Dedifferentiated amniotic fluid mesenchymal stem cell (primary cell): ENCODE results near the gene RPS6KA1.

Source experiments
- DNase-seq: peaks from one replicate; pipeline ENCODE4 v3.0.0-alpha.2; 2016; ENCODE audit errors: extremely low spot score

The RPS6KA1 gene

DNA sequence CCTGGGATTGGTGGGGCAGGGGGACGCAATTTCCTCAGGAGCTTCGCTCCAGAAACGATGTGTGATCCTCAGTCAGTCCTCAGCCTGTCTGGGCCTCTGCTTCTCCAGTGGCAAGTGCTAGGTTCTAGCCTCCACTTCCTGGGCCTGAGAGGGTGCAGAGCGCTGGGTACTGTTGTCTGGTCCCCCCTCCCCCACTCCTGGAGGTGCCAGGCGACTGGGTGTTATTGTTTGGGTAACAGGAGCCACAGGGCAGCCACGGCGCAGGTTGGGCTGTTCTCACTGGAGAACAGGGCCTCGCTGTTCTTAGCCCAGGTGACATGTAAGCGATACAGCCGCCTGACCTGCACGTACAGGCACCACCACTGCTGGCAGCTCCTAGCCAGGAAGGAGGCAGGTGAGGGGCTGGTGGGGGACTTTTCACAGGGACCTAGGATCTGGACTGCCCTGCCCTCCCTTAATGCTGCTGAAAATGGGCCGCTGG, 2.1 kb downstream of the RPS6KA1 start:
- DNase-seq = no peak

DNA sequence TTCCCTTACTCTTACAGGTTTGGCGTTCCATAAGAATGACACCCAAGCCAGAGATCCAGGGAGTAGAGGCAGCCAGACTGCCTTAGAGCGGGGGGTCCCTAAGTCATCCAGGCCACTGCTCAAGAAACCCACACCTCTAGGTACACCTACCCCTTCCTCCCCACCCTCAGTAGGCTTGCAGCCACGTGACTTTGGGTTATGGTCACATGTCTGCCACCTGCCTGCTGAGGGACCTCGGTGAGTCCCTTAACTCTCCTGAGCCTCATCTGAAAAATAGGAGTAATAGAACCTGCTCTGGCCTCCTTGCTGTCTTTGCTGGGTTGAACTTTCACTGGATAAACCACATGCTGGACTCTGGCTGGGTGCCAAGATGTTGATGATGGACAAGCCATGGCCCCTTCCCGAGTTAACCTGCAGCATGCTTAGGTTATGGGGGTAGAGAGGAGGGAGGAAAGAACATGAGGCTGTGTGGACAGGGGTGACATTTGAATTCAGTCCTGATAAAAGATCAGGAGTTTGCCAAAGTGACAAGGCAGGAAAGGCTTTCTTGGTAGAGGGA, 4.5 kb downstream of the RPS6KA1 start:
- no peak for DNase-seq

DNA sequence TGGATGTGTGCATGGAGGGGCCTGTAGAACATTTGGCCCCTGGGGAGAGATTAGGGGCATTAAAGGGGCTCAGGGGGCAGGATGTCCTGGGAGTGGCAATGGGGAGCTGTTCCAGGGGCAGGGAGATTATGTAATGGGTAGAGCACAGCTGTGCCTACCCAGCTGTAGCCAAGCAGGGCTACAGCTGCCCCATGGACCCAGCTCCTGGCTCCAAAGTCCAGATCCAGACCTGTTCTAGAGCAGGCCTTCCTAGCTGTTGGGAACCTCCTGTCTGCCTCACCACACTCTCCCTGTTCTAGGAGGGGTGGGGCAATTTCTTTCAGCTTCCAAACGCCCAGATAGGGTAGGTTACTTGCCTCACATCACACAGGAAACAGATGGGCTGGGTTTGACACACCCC, 5.6 kb downstream of the RPS6KA1 start:
- DNase-seq = no peak

DNA sequence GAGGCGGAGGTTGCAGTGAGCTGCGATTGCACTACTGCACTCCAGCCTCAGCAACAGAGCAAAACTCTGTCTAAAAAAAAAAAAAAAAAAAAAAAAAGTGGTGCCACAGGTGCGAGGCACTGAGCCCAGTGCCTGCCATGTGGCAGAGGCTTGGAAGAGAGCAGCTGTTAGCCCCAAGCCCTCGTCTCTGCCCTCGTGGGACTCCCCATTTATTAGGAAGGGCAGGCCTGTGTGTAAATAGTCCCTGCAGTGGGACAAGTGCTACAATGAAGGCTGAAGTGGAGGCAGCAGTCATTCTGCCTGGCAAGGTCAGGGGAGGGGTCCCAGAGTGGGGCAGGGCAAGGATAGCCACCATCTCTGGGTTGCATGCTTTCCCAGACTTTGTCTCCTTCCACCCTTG, 6.5 kb downstream of the RPS6KA1 start:
- DNase-seq = no peak

DNA sequence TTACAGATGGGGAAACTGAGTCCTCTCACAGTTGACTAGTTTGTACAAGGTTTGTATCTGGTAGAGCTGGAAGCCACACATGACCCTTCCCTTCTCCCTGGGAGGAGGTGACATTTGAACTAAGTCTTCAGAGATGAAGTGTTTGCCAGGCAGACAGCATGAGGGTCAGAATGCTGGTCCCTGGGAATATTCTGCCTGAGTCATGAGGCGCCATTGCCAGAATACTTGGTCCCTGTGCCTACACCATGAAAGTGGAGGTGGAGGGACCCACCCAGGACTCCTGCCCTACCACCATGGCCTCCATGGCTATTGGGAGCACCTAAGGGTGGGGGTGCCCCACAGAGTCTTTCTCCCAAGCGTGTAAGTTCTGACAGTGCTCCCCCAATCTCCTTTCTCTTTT, 7.0 kb downstream of the RPS6KA1 start:
- no peak for DNase-seq

DNA sequence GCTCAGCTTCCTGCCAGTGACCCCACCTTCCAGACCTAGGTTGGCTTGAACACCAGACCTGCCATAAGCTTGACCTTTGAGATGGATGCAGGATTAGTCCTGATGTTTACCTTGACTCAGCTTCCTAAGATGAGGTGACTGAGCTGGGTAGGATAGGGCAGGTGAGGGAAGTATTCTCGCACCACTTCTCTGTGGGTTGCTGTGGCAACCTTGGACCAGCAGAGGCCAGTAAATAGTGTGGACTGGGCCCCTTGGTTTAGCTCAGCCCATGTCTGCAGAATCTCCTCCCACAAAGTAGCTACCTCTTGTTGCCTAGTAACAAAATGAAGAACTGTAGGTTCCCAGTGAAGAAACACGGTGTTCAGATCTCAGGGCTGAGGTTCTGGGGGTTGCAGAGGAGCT, 8.4 kb downstream of the RPS6KA1 start:
- no peak for DNase-seq

DNA sequence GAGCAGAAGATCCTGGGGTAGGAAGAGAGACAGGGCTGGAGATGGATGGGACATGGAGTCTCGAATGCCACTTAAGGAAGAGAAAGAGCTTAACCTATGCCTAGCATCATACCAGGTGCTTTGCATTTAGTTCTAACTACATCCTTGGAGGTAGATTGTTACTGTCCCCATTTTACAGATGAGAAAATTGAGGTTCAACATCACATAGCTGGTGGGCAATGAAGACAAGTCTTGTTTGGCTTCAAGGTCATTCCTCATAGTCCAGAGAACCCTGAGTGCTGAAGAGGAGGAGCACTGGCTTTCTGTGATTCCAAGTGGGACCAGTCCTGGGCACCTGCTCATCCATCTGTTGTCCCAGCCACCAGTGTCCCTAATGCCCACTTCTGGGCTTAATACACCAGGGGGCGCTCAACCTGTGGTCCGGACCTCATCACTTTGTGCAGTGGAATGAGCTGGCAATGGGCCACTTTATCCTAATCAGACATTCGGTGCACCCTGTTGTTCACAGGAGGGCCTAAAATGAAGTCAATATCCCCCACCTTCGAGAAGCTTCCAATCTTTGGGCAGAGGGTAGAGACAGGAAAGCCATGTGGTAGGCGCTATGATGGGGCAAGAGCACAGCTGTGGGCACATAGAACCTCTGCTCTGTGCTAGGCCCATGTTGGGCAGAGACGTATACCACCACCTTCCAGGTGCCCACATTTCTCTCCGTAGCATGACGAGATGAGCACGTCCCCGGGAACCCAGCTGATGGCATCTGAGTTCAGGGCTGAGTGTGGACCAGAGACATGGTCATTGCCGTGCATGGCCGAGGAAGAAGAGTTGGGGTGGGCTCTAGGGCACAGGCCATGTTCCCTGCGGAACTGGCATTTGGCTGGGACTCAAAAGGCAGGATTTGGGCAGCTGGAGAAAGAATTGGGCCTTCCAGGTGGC, 9.2 kb downstream of the RPS6KA1 start:
- DNase-seq = no peak

DNA sequence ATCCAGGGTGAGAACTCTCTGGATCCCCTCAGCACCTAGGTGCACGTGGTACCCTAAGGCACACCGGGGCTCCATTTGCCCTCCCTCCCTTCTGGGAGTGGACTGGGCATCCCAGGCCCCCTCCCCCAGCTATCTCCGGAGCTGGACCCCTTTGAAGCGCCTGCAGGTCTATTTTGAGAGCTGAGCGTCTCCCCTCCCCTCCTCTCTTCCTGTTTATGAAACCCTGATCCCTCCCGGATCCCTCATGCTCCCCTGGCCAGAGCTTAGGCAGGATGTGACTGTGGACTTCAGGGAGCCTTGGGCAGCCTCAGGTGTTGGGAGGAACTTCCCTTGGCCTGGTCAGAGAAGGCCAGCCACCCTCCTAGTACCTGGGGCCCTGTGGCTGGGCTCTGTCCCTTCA, 10.2 kb downstream of the RPS6KA1 start:
- no peak for DNase-seq

DNA sequence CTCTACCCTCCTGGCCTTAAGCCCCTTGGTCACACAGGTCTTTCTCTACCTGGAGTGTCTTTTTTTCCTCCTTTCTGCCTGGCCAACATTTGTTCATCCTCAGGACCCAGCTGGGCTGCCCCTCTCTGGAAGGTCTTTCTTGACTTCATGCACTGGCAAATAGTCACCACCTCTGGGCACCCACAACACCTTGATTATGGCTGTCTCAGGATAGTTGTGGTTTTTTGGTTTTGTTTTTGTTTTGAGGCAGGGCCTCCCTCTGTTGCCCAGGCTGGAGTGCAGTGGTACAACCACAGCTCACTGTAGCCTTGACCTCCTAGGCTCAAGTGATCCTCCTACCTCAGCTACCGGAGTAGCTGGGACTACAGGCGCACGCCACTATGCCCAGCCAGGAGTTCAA, 10.8 kb downstream of the RPS6KA1 start:
- no peak for DNase-seq

DNA sequence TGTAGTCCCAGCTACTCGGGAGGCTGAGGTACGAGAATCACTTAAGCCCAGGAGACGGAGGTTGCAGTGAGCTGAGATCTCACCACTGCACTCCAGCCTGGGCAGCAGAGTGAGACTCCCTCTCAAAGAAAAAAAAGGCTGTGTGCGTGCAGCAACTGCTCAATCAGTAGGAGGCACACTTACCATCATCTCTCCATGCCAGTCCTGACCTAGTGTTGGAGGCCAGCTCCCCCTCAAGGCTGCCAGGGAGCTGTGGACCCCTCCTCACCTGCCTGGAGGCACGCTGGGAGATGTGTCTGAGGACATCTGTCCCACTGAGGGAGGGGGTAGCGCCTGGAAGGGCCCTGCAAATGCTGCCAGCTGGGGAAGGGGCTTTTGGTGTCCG, 11.9 kb downstream of the RPS6KA1 start:
- DNase-seq = no peak

DNA sequence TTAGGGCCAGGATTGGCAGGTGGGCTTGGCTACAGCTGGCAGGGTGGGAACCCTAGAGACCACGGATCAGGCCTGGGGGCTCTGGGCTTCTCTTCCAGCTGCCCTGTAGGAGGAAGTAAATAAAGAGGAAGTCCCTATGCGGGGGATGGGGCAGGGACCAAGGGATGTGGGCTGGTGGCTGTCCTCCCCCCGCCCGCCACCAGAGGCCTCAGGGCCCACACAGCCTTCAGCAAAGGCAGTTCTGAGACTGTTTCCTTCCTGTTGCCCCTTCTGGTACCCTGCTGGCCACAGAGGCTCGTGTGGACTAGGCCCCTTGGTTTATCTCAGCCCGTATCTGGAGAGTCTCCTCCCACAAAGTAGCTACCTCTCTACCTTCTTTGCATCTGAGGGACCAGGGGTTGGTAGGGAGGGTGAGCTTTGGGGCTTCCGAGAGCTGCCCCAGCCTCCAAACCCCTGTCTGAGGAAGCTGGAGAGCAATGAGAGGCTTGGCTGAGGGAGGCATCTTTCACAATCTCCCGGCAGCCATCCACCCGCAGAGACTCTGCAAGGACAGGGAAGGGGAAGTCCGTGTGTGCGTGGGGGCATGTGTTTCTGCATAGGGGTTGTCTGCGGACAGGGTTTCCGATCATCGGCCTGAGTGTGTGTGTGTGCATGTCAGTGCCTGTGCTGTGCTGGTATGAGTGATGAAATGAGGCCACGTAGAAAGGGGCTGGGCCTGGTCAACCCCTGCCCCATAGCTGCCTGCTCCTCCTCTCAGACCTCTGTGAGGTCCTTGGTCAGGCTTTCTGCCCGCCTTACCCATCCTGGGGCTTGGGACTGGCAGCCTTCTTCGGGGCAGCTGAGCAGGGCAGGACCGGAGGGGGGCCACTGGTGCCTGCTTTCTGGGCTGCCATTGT, 12.5 kb downstream of the RPS6KA1 start:
- DNase-seq = no peak

DNA sequence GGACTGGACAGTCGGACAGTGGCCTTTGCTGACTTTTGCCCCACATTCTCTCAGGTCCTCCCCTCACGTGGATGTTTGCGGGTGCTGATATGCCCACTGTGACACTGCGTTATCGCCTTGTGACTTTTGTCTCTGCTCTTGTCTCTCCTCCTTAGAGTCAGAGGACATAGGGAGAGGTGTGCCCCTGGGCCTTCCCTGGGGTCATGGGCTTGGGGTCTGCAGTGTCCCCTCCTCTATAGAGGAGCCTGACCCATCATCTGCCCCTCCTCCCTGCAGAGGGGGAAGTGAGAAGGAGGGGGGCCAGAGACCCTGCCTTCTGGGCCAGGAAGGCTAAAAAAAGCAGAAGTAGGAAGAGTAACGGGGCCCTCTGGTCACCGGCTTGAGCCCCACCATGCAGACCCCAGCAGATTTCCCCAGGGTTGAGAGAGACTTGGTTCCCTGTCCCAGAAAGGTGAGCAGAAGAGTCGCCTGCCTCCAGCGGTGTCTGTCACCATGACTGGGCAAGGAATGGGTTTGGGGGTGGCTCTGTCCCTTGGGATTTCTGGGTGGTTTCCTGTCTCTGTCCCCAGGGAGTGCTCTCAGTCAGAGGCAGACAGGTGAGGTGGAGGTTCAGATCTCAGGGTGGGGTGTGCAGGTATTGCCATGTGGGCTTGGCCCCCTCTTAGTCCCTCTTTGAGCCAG, 13.3 kb downstream of the RPS6KA1 start:
- DNase-seq = no peak

DNA sequence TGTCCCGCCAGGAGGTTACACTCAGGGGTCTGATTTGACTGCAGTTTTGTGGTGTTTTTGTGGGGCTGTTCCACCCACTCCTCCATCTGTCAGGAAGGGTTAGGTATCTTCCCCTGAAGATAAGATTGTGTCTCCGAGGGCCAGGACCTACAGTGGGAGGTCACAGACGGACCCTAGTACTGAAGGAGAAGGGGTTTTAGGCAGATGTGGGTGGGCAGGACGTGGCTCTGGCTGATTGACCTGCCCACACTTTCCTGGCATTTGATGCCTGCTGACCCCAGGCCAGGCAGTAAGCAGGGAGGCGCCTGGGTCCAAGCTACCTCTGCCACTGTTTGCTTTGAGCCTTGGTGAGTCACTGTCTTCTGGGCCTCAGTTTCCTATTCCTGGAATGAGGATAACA, 13.9 kb downstream of the RPS6KA1 start:
- no peak for DNase-seq

DNA sequence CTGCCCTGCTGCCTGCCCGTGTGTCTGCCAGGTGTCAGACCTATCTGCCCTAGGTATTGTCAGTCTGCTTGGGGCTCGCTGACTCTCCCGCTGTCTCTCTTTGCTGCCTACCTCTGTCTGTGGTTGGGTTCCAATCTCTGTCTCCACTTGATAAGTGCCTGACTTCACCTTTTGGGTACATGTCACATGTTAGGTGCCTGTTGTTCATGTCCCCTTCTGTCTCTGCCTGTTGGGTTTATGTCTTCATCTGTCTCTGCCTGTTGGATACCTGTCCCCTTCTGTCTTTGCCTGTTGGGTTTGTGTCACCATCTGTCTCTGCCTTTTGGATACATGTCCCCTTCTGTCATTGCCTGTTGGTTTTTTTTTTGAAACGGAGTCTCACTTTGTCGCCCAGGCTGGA, 14.6 kb downstream of the RPS6KA1 start:
- no peak for DNase-seq

DNA sequence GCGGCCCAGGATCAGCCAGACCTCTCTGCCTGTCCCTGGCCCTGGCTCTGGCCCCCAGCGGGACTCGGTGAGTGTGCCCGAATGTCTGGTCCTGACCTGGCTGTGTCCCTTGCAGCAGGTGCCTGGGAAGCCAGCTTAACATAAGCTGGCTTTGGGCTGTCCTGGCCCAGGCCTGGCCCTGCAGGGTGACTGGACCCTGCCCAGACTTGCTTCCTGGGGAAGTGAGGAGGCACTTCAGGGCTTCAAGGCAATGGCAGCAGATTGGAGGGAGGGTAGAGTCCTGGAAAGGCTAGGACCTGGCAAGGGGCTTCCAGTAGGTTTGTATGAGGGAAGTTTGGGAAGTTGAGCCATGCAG, 16.4 kb downstream of the RPS6KA1 start:
- no peak for DNase-seq

DNA sequence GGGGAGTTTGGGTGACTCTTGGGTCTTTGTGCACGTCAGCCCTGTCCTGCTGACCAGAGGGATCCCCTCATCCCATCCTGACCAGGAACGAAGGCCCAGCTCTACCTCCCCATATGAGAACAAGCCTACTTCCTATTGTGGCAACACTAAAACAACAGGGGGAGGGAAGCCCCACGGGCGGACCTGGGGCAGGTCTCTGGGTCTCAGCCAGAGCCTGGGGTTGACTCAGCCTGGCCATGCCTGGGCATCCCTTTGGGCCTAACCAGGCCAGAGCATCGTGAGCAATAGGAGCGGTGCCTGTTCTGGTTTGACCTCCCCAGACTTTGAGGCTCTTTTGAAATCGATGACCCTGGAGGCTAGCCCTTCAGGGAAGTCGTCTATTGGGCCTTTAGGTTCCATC, 16.8 kb downstream of the RPS6KA1 start:
- no peak for DNase-seq

DNA sequence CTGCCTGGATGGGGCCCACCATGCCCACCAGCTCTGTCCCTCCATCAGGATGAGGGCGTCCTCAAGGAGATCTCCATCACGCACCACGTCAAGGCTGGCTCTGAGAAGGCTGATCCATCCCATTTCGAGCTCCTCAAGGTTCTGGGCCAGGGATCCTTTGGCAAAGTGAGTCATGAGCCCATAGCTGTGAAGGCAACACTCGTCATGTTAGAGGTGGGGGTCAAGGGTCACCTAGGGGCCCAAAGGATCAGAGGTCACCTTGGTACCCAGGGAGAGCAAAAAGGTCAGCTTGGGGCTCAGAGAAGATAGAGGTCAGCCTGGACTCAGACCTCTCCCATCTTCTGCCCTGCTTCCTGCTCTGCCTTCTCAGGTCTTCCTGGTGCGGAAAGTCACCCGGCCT, 17.3 kb downstream of the RPS6KA1 start:
- DNase-seq = no peak

DNA sequence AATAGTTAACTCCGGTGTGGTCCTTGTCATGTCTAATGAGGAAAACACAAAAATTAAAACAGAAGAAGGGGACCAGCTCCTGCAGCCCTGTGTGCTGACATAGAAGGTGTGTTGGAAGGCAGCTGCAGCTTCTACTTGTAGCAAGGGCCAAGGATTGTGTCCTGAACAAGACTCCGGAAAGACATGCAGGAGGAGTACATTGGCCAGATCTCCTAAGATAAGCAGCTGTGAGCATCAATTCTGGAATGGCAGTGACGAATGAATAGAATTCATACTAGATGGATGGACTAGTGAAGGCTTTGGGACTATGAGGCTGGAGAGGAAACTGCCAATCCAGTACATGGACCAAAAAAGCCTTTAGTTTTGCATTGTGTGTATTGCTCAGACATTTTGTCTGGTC, 19.3 kb downstream of the RPS6KA1 start:
- DNase-seq = no peak

DNA sequence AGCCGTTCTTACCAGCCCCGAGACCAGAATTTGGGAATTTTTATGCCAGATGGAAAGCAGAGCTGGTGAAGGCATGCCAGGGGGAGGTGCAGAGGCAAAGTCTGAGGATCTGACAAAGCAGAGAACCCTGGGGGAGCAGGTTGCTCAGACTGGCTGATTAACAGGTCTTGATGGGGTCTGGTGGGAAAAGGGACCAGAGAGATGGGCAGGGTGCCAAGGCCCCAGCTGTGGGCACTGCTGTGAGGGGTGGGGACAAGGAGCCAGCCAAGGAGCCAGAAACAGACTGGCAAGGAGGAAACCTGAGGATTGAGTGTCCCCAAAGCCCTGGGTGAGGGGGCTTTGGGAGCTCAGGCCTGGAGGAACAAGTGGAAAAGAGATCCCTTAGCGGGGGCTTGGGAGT, 21.4 kb downstream of the RPS6KA1 start:
- no peak for DNase-seq

DNA sequence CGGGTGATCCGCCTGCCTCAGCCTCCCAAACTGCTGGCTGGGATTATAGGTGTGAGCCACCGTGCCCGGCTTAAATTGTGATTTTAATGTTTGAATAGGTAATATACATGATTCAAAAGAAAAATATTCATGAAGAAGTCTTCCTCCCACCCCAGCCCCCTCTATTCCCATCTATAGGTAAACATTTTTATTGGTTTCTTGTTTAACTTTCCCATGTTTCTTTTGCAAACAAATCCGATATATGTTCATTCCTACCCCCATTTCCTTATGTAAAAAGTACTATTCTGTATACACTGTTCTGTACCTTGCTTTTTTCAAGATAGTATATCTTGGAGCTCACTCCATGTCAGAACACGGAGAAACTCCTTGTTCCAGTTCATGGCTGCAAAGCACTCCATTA, 23.2 kb downstream of the RPS6KA1 start:
- DNase-seq = no peak

DNA sequence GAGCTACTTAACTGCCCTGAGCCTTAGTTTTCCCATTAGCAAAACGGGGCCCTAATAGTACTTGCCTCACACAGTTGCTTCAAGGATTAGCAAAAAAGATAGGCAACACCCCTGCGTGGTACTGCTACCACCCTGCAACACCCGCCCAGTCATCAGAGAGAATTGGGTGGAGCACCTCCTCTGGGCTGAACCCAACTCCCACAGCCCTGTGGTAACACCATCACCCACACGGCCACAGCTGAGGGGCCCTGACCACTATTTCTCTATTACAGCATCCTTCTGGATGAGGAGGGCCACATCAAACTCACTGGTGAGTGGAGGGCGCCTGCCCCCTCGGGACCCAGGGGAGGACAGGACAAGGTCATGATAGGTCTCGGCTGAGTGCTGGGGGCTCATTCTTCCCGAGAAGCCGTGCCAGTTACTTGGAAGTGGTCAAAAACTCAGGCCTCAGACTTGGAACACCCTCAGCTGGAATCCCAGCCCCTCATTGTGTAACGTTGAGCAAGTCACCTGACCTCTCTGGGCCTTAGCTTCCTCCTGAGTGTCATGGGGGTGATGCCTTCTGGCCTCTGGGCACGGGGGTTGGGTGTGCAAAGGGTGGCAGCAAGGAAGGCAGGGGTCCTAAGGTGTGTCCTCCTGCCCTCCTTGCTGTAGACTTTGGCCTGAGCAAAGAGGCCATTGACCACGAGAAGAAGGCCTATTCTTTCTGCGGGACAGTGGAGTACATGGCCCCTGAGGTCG, 24.6 kb downstream of the RPS6KA1 start:
- no peak for DNase-seq
